ENCODE measurements around the gene ASB1. TPM values are rescaled to one million over a fixed set of nuclear protein-coding genes. Genes with fewer than 3 reads are reported as not detected.

ASB1 gene
- total RNA-seq, 1 experiment from 2014 or later: 28.9 TPM

DNA sequence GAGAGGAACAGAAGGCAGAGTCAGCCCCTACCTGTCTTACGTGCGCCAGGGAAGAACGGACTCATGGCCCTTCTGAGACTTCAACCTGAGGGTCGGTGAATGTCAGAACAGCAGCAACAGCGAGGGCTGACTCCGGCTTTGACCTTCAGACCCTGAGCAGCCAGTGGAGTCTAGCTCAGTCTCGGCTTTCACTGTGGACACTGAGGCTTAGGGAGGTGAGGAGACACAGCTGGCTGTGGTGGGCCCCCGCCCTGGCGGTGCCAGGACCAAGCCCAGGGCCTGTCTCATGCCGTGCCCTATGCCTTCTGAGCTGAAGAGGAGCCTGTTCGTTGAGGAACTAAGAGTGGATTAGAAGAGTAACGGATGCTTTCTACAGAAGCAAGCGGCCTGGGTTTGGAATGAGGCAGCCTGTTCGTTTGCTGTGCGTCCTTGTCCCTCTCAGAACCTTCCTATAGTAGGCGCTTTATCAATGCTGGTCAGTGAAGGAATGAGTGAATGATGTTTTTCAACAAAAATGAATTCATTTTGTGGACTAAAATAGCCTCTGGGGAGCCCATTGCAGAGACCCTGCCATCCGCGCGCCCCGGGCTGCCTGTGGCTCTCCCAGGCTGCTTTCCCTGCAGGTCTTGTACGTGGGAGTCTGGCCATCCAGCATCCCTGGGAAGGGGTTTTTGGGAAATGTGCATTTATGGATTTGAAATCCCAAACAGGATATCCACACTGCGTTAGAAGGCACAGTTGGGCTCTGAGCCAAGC is 38.9 kb downstream of the ASB1 start:
- H3K9me3 ChIP-seq (ENCODE audit: low read length): no peaks in the 10 kb centered on the region
- H3K27me3 ChIP-seq (ENCODE audit: low read length): no peaks in the 10 kb centered on the region
- H3K9ac ChIP-seq (ENCODE audit: low read length): no peak overlapping the region
- H3K4me2 ChIP-seq (ENCODE audit: low read length): no peak overlapping the region
- H3K27ac ChIP-seq (ENCODE audit: low read length): no peak overlapping the region
- ChIA-PET POLR2A (ENCODE audit: unreplicated experiment) (no interaction called here), CTCF (no interaction called here)
- TF ChIP-seq, protein P1, sequence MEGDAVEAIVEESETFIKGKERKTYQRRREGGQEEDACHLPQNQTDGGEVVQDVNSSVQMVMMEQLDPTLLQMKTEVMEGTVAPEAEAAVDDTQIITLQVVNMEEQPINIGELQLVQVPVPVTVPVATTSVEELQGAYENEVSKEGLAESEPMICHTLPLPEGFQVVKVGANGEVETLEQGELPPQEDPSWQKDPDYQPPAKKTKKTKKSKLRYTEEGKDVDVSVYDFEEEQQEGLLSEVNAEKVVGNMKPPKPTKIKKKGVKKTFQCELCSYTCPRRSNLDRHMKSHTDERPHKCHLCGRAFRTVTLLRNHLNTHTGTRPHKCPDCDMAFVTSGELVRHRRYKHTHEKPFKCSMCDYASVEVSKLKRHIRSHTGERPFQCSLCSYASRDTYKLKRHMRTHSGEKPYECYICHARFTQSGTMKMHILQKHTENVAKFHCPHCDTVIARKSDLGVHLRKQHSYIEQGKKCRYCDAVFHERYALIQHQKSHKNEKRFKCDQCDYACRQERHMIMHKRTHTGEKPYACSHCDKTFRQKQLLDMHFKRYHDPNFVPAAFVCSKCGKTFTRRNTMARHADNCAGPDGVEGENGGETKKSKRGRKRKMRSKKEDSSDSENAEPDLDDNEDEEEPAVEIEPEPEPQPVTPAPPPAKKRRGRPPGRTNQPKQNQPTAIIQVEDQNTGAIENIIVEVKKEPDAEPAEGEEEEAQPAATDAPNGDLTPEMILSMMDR (conservative IDR thresholded peaks at IDR 0.05; ENCODE audit: low read depth, low read length): no peak
- TF ChIP-seq EZH2 (IDR thresholded peaks at IDR 0.05; ENCODE audit: low read length, unreplicated experiment) (no peak), EZH2phosphoT487 (IDR thresholded peaks at IDR 0.05; ENCODE audit: borderline replicate concordance, low read length) (no peak)
- peaks cover 25% of the 10 kb centered on the region for H3K4me1 ChIP-seq (ENCODE audit: insufficient read depth, low read length)
- intact Hi-C loops (cut with micrococcal nuclease): loop anchor here (5.0 kb wide), 1 partner anchor 322 kb away; no protein-coding TSS in a partner anchor
- H3K9me2 ChIP-seq (replicated peaks; ENCODE audit: low read length): no peaks in the 10 kb centered on the region
- H3K36me3 ChIP-seq (ENCODE audit: low read depth, low read length): 0 out of 2 replicates have a peak, but pooled peaks cover 2% of the 10 kb centered on the region
- BruUV-seq (replicated peaks): no TSS peak
- no peak for DNase-seq
- no peaks in the 10 kb centered on the region for H3K79me2 ChIP-seq (ENCODE audit: low read length)
- no peaks in the 10 kb centered on the region for H4K20me1 ChIP-seq (ENCODE audit: low read length)
- no peak for ATAC-seq
- H2AFZ ChIP-seq (ENCODE audit: low read length): no peak overlapping the region
- no peak overlapping the region for H3K4me3 ChIP-seq (ENCODE audit: low read length)
- peaks cover 4% of the 10 kb centered on the region for H3F3A ChIP-seq (ENCODE audit: low read length, unreplicated experiment)

DNA sequence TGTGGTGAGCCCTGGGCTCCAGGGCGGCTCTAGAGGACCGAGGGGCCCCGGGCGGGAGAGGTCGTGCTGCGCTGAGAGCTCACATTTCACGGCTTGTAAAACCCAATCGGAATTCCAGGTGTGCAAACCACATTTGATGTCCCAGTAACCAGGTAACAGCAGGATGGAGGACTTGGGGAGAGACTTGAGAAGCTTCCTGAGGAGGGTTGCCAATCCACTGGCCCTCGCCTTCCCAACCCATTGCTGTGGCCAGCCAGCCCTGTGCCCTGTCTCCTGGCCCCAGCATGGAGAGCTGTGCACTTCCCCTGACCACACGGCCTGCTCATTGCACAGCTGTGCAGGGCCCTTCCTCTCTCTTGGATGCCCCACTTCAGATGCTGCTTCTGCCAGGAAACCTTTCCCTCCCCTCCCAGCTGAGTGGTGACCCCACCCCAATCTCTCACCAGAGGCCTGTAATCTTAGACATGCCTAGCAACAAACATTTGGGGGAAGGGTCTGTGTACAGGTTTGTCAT is 39.6 kb downstream of the ASB1 start:
- ChIA-PET CTCF (no interaction called here), POLR2A (ENCODE audit: unreplicated experiment) (no interaction called here)
- H3K79me2 ChIP-seq (ENCODE audit: low read length): no peaks in the 10 kb centered on the region
- H3K9me3 ChIP-seq (ENCODE audit: low read length): no peaks in the 10 kb centered on the region
- intact Hi-C loops (cut with micrococcal nuclease): loop anchor here (5.0 kb wide), 1 partner anchor 321 kb away; no protein-coding TSS in a partner anchor
- H4K20me1 ChIP-seq (ENCODE audit: low read length): no peaks in the 10 kb centered on the region
- no peaks in the 10 kb centered on the region for H3K9me2 ChIP-seq (replicated peaks; ENCODE audit: low read length)
- H3K4me2 ChIP-seq (ENCODE audit: low read length): no peak overlapping the region
- no peak overlapping the region for H3K4me3 ChIP-seq (ENCODE audit: low read length)
- peak; percentile 30; the same call in 1 of the 2 replicates for ATAC-seq
- 0 out of 2 replicates have a peak, but pooled peaks cover 2% of the 10 kb centered on the region for H3K36me3 ChIP-seq (ENCODE audit: low read depth, low read length)
- TF ChIP-seq EZH2phosphoT487 (IDR thresholded peaks at IDR 0.05; ENCODE audit: borderline replicate concordance, low read length) (no peak), EZH2 (IDR thresholded peaks at IDR 0.05; ENCODE audit: low read length, unreplicated experiment) (no peak)
- TF ChIP-seq, protein P1 (conservative IDR thresholded peaks at IDR 0.05; ENCODE audit: low read depth, low read length): no peak
- H2AFZ ChIP-seq (ENCODE audit: low read length): no peak overlapping the region
- H3K27me3 ChIP-seq (ENCODE audit: low read length): no peaks in the 10 kb centered on the region
- no peak overlapping the region for H3K27ac ChIP-seq (ENCODE audit: low read length)
- H3F3A ChIP-seq (ENCODE audit: low read length, unreplicated experiment): peaks cover 4% of the 10 kb centered on the region
- DNase-seq: peak; percentile 8
- peaks cover 25% of the 10 kb centered on the region for H3K4me1 ChIP-seq (ENCODE audit: insufficient read depth, low read length)
- BruUV-seq (replicated peaks): no TSS peak
- H3K9ac ChIP-seq (ENCODE audit: low read length): no peak overlapping the region
